CD14-positive monocyte (primary cell): ENCODE data around the gene ARID3A. TPM values are rescaled to one million over a fixed set of nuclear protein-coding genes. Genes with fewer than 3 reads are reported as not detected.
"Not testable (repeated sequence)": the region's sequence is repeated elsewhere in the genome, so short reads cannot be mapped to it uniquely, and the experiment has no call there.

Source experiments
- DNase-seq, 3 donors: peaks; one replicate each; pipeline ENCODE4 v3.0.0-alpha.2; 2011 to 2022
- H2AFZ ChIP-seq: 2 replicates; pipeline ENCODE4 v1.6.0; 2012; ENCODE audit warnings: mild to moderate bottlenecking, low read depth, low read length, inconsistent platforms; ENCODE audit not compliant: insufficient read depth, poor library complexity, severe bottlenecking
- H3K27ac ChIP-seq, 2 donors: 1 replicate in 1 of 2; 2 replicates in 1 of 2; pipeline ENCODE4 v1.5.1; 2012 to 2013; ENCODE audit warnings: low read length in 2 of 2, control low read depth in 1 of 2, inconsistent platforms in 1 of 2, low read depth in 1 of 2, mild to moderate bottlenecking in 1 of 2
- H3K27me3 ChIP-seq, 2 donors: one replicate each; pipeline versions ENCODE4 v1.6.0 to v1.6.1; 2011 to 2013; ENCODE audit warnings: low read length in 2 of 2; ENCODE audit not compliant: control insufficient read depth in 2 of 2, insufficient read depth in 2 of 2
- H3K36me3 ChIP-seq, 2 donors: replicated peaks in 1 of 2; 1 replicate in 1 of 2; 2 replicates in 1 of 2; pipeline versions ENCODE4 v1.5.1 to v1.6.1; 2012 to 2013; ENCODE audit warnings: low read length in 2 of 2, control low read depth in 1 of 2, inconsistent platforms in 1 of 2, mild to moderate bottlenecking in 1 of 2; ENCODE audit not compliant: insufficient read depth in 2 of 2, control insufficient read depth in 1 of 2
- H3K4me1 ChIP-seq, 2 donors: 1 replicate in 1 of 2; 2 replicates in 1 of 2; pipeline versions ENCODE4 v1.5.1 to v1.6.1; 2012 to 2013; ENCODE audit warnings: low read length in 2 of 2, control low read depth in 1 of 2, inconsistent platforms in 1 of 2, mild to moderate bottlenecking in 1 of 2, moderate library complexity in 1 of 2; ENCODE audit not compliant: insufficient read depth in 2 of 2, control insufficient read depth in 1 of 2
- H3K4me2 ChIP-seq: replicated peaks from 2 replicates; pipeline ENCODE3; 2012; ENCODE audit warnings: low read length, moderate library complexity, mild to moderate bottlenecking; ENCODE audit not compliant: poor library complexity, severe bottlenecking; ENCODE audit errors: extremely low read depth
- H3K4me3 ChIP-seq, 3 experiments: fragments of 200-600 bp in 1 of 3; sonication (generic) in 1 of 3; replicated peaks in 1 of 3; 1 replicate in 2 of 3; 2 replicates in 1 of 3; pipeline ENCODE4 v1.5.1; 2011 to 2013; ENCODE audit warnings: low read length in 3 of 3, mild to moderate bottlenecking in 3 of 3, control low read depth in 2 of 3, low read depth in 2 of 3, inconsistent platforms in 1 of 3, moderate library complexity in 1 of 3
- H3K79me2 ChIP-seq: 2 replicates; pipeline ENCODE4 v1.6.0; 2012; ENCODE audit warnings: mild to moderate bottlenecking, control low read depth, inconsistent platforms, low read length, moderate library complexity; ENCODE audit not compliant: insufficient read depth
- H3K9ac ChIP-seq: 2 replicates; pipeline ENCODE4 v1.6.0; 2017; ENCODE audit warnings: low read length, mild to moderate bottlenecking; ENCODE audit not compliant: insufficient read depth, poor library complexity, severe bottlenecking
- H3K9me3 ChIP-seq, 2 donors: replicated peaks in 1 of 2; 1 replicate in 1 of 2; 2 replicates in 1 of 2; pipeline versions ENCODE4 v1.5.1 to v1.6.1; 2012 to 2013; ENCODE audit warnings: low read length in 2 of 2, control low read depth in 1 of 2; ENCODE audit not compliant: control insufficient read depth in 1 of 2, insufficient read depth in 1 of 2
- H4K20me1 ChIP-seq: 2 replicates; pipeline ENCODE4 v1.6.0; 2012; ENCODE audit warnings: mild to moderate bottlenecking, low read length, control low read depth, moderate library complexity; ENCODE audit not compliant: insufficient read depth
- H3K27ac Mint-ChIP-seq, 7 donors: one replicate each; pipeline ENCODE4 v1.8.0; 2020; ENCODE audit warnings: mild to moderate bottlenecking in 7 of 7, mixed read lengths in 7 of 7, moderate library complexity in 6 of 7, inconsistent platforms in 2 of 7
- H3K27me3 Mint-ChIP-seq, 3 donors: one replicate each; pipeline ENCODE4 v1.8.0; 2021 to 2022; ENCODE audit warnings: low read depth in 3 of 3, mild to moderate bottlenecking in 3 of 3, mixed read lengths in 3 of 3, moderate library complexity in 3 of 3, inconsistent platforms in 1 of 3
- H3K36me3 Mint-ChIP-seq, 2 donors: one replicate each; pipeline ENCODE4 v1.8.0; 2020; ENCODE audit warnings: mixed read lengths in 2 of 2, inconsistent platforms in 1 of 2, mild to moderate bottlenecking in 1 of 2
- H3K4me1 Mint-ChIP-seq: one replicate; pipeline ENCODE4 v1.8.0; 2020; ENCODE audit warnings: mild to moderate bottlenecking, mixed read lengths
- H3K4me3 Mint-ChIP-seq, 2 donors: one replicate each; pipeline ENCODE4 v1.8.0; 2020; ENCODE audit warnings: mild to moderate bottlenecking in 2 of 2, mixed read lengths in 2 of 2, moderate library complexity in 1 of 2
- H3K9me3 Mint-ChIP-seq, 7 donors: one replicate each; pipeline ENCODE4 v1.8.0; 2020 to 2022; ENCODE audit warnings: mixed read lengths in 7 of 7, mild to moderate bottlenecking in 6 of 7, moderate library complexity in 6 of 7, inconsistent platforms in 2 of 7
- CTCF ChIP-seq: fragments of 200-600 bp; IDR thresholded peaks from one replicate; pipeline ENCODE4 v1.8.0; 2022; ENCODE audit warnings: antibody characterized with exemption, mild to moderate bottlenecking
- WGBS: methylation state at CpG from one replicate; pipeline ENCODE4 v1.1.5; 2013; ENCODE audit warnings: missing lambda C conversion rate; ENCODE audit not compliant: insufficient coverage; 5-methylcytosine and 5-hydroxymethylcytosine counted together
- intact Hi-C, 2 donors: fragments of 100-400 bp; cut with micrococcal nuclease; formaldehyde crosslinking; loops; one replicate each; pipeline versions ENCODE4 v1.15.0 to v1.15.1; 2023
- polyA plus RNA-seq, 3 donors: library from polyadenylated mRNA; depleted of rRNA in 1 of 3; unstranded in 2 of 3; stranded (reverse) in 1 of 3; fragments of 300-500 nt in 2 of 3; fragments of >200 nt in 1 of 3; fragmentation: Illumina TruSeq in 2 of 3; gene quantifications; 1 replicate in 2 of 3; 2 replicates in 1 of 3; pipeline ENCODE4 v1.2.3, GENCODE V29; 2012 to 2021

The ARID3A gene
- polyA plus RNA-seq, 3 donors: 2.1 to 41.6 (median 3.2) TPM

GRCh38 chr19:955803-956765 lies 30.2 kb downstream of the ARID3A start:
- peaks cover 22 to 26% of the 10 kb centered on the region in 2 donors for H3K4me1 ChIP-seq
- H3K4me3 Mint-ChIP-seq: no peak overlapping the region
- no peak overlapping the region for H3K4me3 ChIP-seq
- H3K36me3 ChIP-seq: peaks cover 18 to 30% of the 10 kb centered on the region in 2 donors
- DNase-seq: no peak
- H2AFZ ChIP-seq: no peak overlapping the region
- H3K27me3 Mint-ChIP-seq: no peaks in the 10 kb centered on the region
- H3K9ac ChIP-seq: no peak overlapping the region
- H3K9me3 Mint-ChIP-seq: no peaks in the 10 kb centered on the region
- WGBS: 95% methylated on average over 47 of the region's 55 CpGs
- no peak overlapping the region for H3K27ac Mint-ChIP-seq
- TF ChIP-seq CTCF: no peak
- peaks cover 23% of the 10 kb centered on the region for H3K4me1 Mint-ChIP-seq
- no peak overlapping the region for H3K4me2 ChIP-seq
- no peaks in the 10 kb centered on the region for H3K27me3 ChIP-seq
- H3K9me3 ChIP-seq: no peaks in the 10 kb centered on the region
- intact Hi-C loops: no loop called here
- H3K27ac ChIP-seq: no peak overlapping the region
- H3K79me2 ChIP-seq: peaks cover 96% of the 10 kb centered on the region
- H4K20me1 ChIP-seq: peaks cover 100% of the 10 kb centered on the region
- H3K36me3 Mint-ChIP-seq: peaks cover 16 to 37% of the 10 kb centered on the region in 2 donors

GRCh38 chr19:956766-957440 lies 31.1 kb downstream of the ARID3A start:
- no peak for DNase-seq
- H3K4me2 ChIP-seq: no peak overlapping the region
- intact Hi-C loops: no loop called here
- H3K9ac ChIP-seq: no peak overlapping the region
- H3K36me3 ChIP-seq: peaks cover 23 to 37% of the 10 kb centered on the region in 2 donors
- Mint-ChIP-seq H3K27ac (peak overlapping the region in 1 of 7 donors; percentile 45), H3K36me3 (peaks cover 16 to 42% of the 10 kb centered on the region in 2 donors), H3K4me3 (no peak overlapping the region), H3K9me3 (no peaks in the 10 kb centered on the region), H3K27me3 (no peaks in the 10 kb centered on the region), H3K4me1 (peaks cover 17% of the 10 kb centered on the region)
- H3K4me1 ChIP-seq: peaks cover 16 to 23% of the 10 kb centered on the region in 2 donors
- WGBS: 88% methylated on average over 13 of the region's 27 CpGs
- peaks cover 100% of the 10 kb centered on the region for H4K20me1 ChIP-seq
- no peak overlapping the region for H2AFZ ChIP-seq
- H3K27me3 ChIP-seq: no peaks in the 10 kb centered on the region
- H3K79me2 ChIP-seq: peaks cover 95% of the 10 kb centered on the region
- TF ChIP-seq CTCF: no peak
- H3K9me3 ChIP-seq: no peaks in the 10 kb centered on the region
- H3K27ac ChIP-seq: no peak overlapping the region
- no peak overlapping the region for H3K4me3 ChIP-seq

GRCh38 chr19:957578-957977 lies 31.7 kb downstream of the ARID3A start:
- peak overlapping the region in 3 of 7 donors; percentile 13 to 40 (median 30) for H3K27ac Mint-ChIP-seq

More at GRCh38 chr19:957578-957977, 31.7 kb downstream of the ARID3A start:
- DNase-seq, H3K27me3 ChIP-seq, H3K4me2 ChIP-seq, H3K9me3 ChIP-seq, H3K27ac ChIP-seq, H3K27me3 Mint-ChIP-seq, H3K9me3 Mint-ChIP-seq, H3K4me3 ChIP-seq, H3K9ac ChIP-seq, H2AFZ ChIP-seq, H3K4me3 Mint-ChIP-seq, intact Hi-C loops: not testable (repeated sequence)
- Histone ChIP-seq H3K4me1 (peaks cover 10 to 17% of the 10 kb centered on the region in 2 donors), H3K79me2 (peaks cover 92% of the 10 kb centered on the region), H3K36me3 (peaks cover 28 to 44% of the 10 kb centered on the region in 2 donors), H4K20me1 (peaks cover 100% of the 10 kb centered on the region)
- 97% methylated on average over 6 of the region's 9 CpGs for WGBS
- H3K4me1 Mint-ChIP-seq: peaks cover 15% of the 10 kb centered on the region
- peaks cover 18 to 47% of the 10 kb centered on the region in 2 donors for H3K36me3 Mint-ChIP-seq
